GM20000 (cell line): Measurements from ENCODE around the gene INPP5J.

ENCODE experiments used
- DNase-seq: peaks from one replicate; pipeline ENCODE4 v3.0.0; 2012; ENCODE audit warnings: low spot score
- CTCF ChIP-seq: IDR thresholded peaks from 2 replicates; pipeline ENCODE4 v1.5.1; 2012; ENCODE audit warnings: mild to moderate bottlenecking, control low read depth; ENCODE audit errors: extremely low read depth, missing control alignments

Gene INPP5J

GRCh38 chr22:31119026-31119717, 3.6 kb upstream of the INPP5J start:
- DNase-seq = no peak
- no peak for TF ChIP-seq CTCF

GRCh38 chr22:31120230-31120629, 2.5 kb upstream of the INPP5J start:
- TF ChIP-seq CTCF = no peak
- DNase-seq = no peak

- no peak for TF ChIP-seq CTCF
- no peak for DNase-seq
These were observed 2.1 kb upstream of the INPP5J start for GRCh38 chr22:31120642-31121041.

GRCh38 chr22:31121403-31121802, 1.4 kb upstream of the INPP5J start:
- no peak for DNase-seq
- no peak for TF ChIP-seq CTCF

- DNase-seq = no peak
- TF ChIP-seq CTCF = no peak
These were observed 602 bp upstream of the INPP5J start for GRCh38 chr22:31122196-31122531.

GRCh38 chr22:31123292-31123602, 481 bp downstream of the INPP5J start:
- no peak for DNase-seq
- TF ChIP-seq CTCF = no peak

GRCh38 chr22:31124290-31124689, 1.5 kb downstream of the INPP5J start:
- DNase-seq = no peak
- no peak for TF ChIP-seq CTCF
